Tibial nerve (tissue), 4 donors: ENCODE results near the gene ISLR.

Experiments
- EP300 ChIP-seq, 2 donors: sonication (generic); formaldehyde crosslinking; IDR thresholded peaks; one replicate each; pipeline ENCODE4 v1.6.1; 2017; ENCODE audit warnings: antibody characterized with exemption in 2 of 2, mild to moderate bottlenecking in 1 of 2
- POLR2A ChIP-seq, 2 donors: fragments of 450-650 bp; IDR thresholded peaks; one replicate each; pipeline ENCODE4 v1.6.1; 2017; ENCODE audit warnings: antibody characterized with exemption in 2 of 2, mild to moderate bottlenecking in 2 of 2, moderate library complexity in 2 of 2
- TF ChIP-seq, protein P1 (sequence below), 5 experiments: fragments of 200-600 bp in 3 of 5; fragments of 450-650 bp in 2 of 5; sonication (generic) in 3 of 5; IDR thresholded peaks; one replicate each; pipeline ENCODE4 v1.5.1; 2016 to 2019; ENCODE audit warnings: antibody characterized with exemption in 5 of 5, mild to moderate bottlenecking in 3 of 5, moderate library complexity in 2 of 5

GRCh38 chr15:74200871-74201419 lies 27.4 kb downstream of the ISLR start:
- TF ChIP-seq POLR2A (IDR thresholded peaks at IDR 0.05) = no peak
- no peak for TF ChIP-seq EP300 (IDR thresholded peaks at IDR 0.05)
- TF ChIP-seq, protein P1, sequence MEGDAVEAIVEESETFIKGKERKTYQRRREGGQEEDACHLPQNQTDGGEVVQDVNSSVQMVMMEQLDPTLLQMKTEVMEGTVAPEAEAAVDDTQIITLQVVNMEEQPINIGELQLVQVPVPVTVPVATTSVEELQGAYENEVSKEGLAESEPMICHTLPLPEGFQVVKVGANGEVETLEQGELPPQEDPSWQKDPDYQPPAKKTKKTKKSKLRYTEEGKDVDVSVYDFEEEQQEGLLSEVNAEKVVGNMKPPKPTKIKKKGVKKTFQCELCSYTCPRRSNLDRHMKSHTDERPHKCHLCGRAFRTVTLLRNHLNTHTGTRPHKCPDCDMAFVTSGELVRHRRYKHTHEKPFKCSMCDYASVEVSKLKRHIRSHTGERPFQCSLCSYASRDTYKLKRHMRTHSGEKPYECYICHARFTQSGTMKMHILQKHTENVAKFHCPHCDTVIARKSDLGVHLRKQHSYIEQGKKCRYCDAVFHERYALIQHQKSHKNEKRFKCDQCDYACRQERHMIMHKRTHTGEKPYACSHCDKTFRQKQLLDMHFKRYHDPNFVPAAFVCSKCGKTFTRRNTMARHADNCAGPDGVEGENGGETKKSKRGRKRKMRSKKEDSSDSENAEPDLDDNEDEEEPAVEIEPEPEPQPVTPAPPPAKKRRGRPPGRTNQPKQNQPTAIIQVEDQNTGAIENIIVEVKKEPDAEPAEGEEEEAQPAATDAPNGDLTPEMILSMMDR (IDR thresholded peaks at IDR 0.05) = no peak
